Skeletal muscle satellite cell (primary cell): ENCODE results near the gene PARVG.

Source experiments
- H3K27me3 ChIP-seq: 2 replicates; pipeline ENCODE4 v1.7.0; 2013; ENCODE audit warnings: low read length; ENCODE audit not compliant: control insufficient read depth, insufficient read depth
- H3K36me3 ChIP-seq: 2 replicates; pipeline ENCODE4 v1.7.0; 2013; ENCODE audit warnings: mild to moderate bottlenecking, control low read depth, low read length; ENCODE audit not compliant: insufficient read depth
- H3K4me1 ChIP-seq: 2 replicates; pipeline ENCODE4 v1.7.0; 2013; ENCODE audit warnings: low read length; ENCODE audit not compliant: control insufficient read depth, insufficient read depth
- H3K4me2 ChIP-seq: 2 replicates; pipeline ENCODE4 v1.7.0; 2013; ENCODE audit warnings: mild to moderate bottlenecking, low read length
- H3K4me3 ChIP-seq: 2 replicates; pipeline ENCODE4 v1.7.0; 2013; ENCODE audit warnings: low read length
- H3K9ac ChIP-seq: 2 replicates; pipeline ENCODE4 v1.7.0; 2013; ENCODE audit warnings: mild to moderate bottlenecking, low read depth, low read length, moderate library complexity
- H3K9me3 ChIP-seq: replicated peaks from 2 replicates; pipeline ENCODE4 v1.7.0; 2013; ENCODE audit warnings: mild to moderate bottlenecking, control low read depth, low read length

PARVG gene

GRCh38 chr22:44200451-44200850 is 19.7 kb downstream of the PARVG start:
- H3K4me1 ChIP-seq: peaks cover 9% of the 10 kb centered on the region
- H3K4me2 ChIP-seq: no peak overlapping the region
- H3K9ac ChIP-seq: no peak overlapping the region
- H3K36me3 ChIP-seq: no peaks in the 10 kb centered on the region
- H3K4me3 ChIP-seq: no peak overlapping the region
- H3K9me3 ChIP-seq: no peaks in the 10 kb centered on the region
- H3K27me3 ChIP-seq: peaks cover 86% of the 10 kb centered on the region

- H3K9me3 ChIP-seq: no peaks in the 10 kb centered on the region
Observed at GRCh38 chr22:44200855-44201550, 20.3 kb downstream of the PARVG start.

GRCh38 chr22:44201665-44202064 is 20.9 kb downstream of the PARVG start:
- H3K27me3 ChIP-seq: peaks cover 88% of the 10 kb centered on the region
- H3K4me3 ChIP-seq: no peak overlapping the region
- H3K36me3 ChIP-seq: no peaks in the 10 kb centered on the region
- H3K4me2 ChIP-seq: no peak overlapping the region
- H3K9ac ChIP-seq: no peak overlapping the region
- H3K4me1 ChIP-seq: peaks cover 9% of the 10 kb centered on the region
- H3K9me3 ChIP-seq: no peaks in the 10 kb centered on the region

More at GRCh38 chr22:44200855-44201550, 20.3 kb downstream of the PARVG start:
- no peak overlapping the region for H3K4me2 ChIP-seq
- H3K4me3 ChIP-seq: no peak overlapping the region
- H3K27me3 ChIP-seq: peaks cover 88% of the 10 kb centered on the region
- H3K36me3 ChIP-seq: no peaks in the 10 kb centered on the region
- H3K4me1 ChIP-seq: peaks cover 9% of the 10 kb centered on the region
- H3K9ac ChIP-seq: no peak overlapping the region

GRCh38 chr22:44202261-44202789 is 21.6 kb downstream of the PARVG start:
- Histone ChIP-seq H3K4me2 (no peak overlapping the region), H3K4me1 (peaks cover 9% of the 10 kb centered on the region), H3K36me3 (no peaks in the 10 kb centered on the region), H3K27me3 (peaks cover 84% of the 10 kb centered on the region), H3K9ac (no peak overlapping the region), H3K9me3 (no peaks in the 10 kb centered on the region), H3K4me3 (no peak overlapping the region)

- no peaks in the 10 kb centered on the region for H3K9me3 ChIP-seq
- H3K9ac ChIP-seq: no peak overlapping the region
- H3K4me1 ChIP-seq: peaks cover 9% of the 10 kb centered on the region
- no peak overlapping the region for H3K4me3 ChIP-seq
- H3K36me3 ChIP-seq: no peaks in the 10 kb centered on the region
- H3K4me2 ChIP-seq: no peak overlapping the region
- peaks cover 81% of the 10 kb centered on the region for H3K27me3 ChIP-seq
Observed at GRCh38 chr22:44203203-44203602, 22.5 kb downstream of the PARVG start.

- H3K4me2 ChIP-seq: no peak overlapping the region
- H3K27me3 ChIP-seq: peaks cover 75% of the 10 kb centered on the region
- no peak overlapping the region for H3K4me3 ChIP-seq
- peaks cover 9% of the 10 kb centered on the region for H3K4me1 ChIP-seq
- no peaks in the 10 kb centered on the region for H3K36me3 ChIP-seq
- H3K9ac ChIP-seq: no peak overlapping the region
- no peaks in the 10 kb centered on the region for H3K9me3 ChIP-seq
Observed at GRCh38 chr22:44204739-44205515, 24.2 kb downstream of the PARVG start.

- H3K4me1 ChIP-seq: peaks cover 9% of the 10 kb centered on the region
- no peaks in the 10 kb centered on the region for H3K9me3 ChIP-seq
- peaks cover 69% of the 10 kb centered on the region for H3K27me3 ChIP-seq
- no peak overlapping the region for H3K4me2 ChIP-seq
- H3K36me3 ChIP-seq: no peaks in the 10 kb centered on the region
- no peak overlapping the region for H3K9ac ChIP-seq
- H3K4me3 ChIP-seq: no peak overlapping the region
Observed at GRCh38 chr22:44205516-44206329, 25.0 kb downstream of the PARVG start.

- H3K4me1 ChIP-seq: peaks cover 9% of the 10 kb centered on the region
Observed at GRCh38 chr22:44206330-44206645, 25.6 kb downstream of the PARVG start.

GRCh38 chr22:44206696-44207095 is 26.0 kb downstream of the PARVG start:
- peaks cover 13% of the 10 kb centered on the region for H3K4me1 ChIP-seq
- H3K4me2 ChIP-seq: no peak overlapping the region
- no peak overlapping the region for H3K9ac ChIP-seq
- H3K27me3 ChIP-seq: peaks cover 64% of the 10 kb centered on the region
- H3K36me3 ChIP-seq: no peaks in the 10 kb centered on the region
- no peak overlapping the region for H3K4me3 ChIP-seq
- H3K9me3 ChIP-seq: no peaks in the 10 kb centered on the region

More at GRCh38 chr22:44206330-44206645, 25.6 kb downstream of the PARVG start:
- Histone ChIP-seq H3K36me3 (no peaks in the 10 kb centered on the region), H3K4me3 (no peak overlapping the region), H3K4me2 (no peak overlapping the region), H3K9ac (no peak overlapping the region), H3K9me3 (no peaks in the 10 kb centered on the region), H3K27me3 (peaks cover 65% of the 10 kb centered on the region)

GRCh38 chr22:44207173-44207980 is 26.7 kb downstream of the PARVG start:
- peaks cover 15% of the 10 kb centered on the region for H3K4me1 ChIP-seq
- H3K36me3 ChIP-seq: no peaks in the 10 kb centered on the region
- H3K9me3 ChIP-seq: no peaks in the 10 kb centered on the region
- no peak overlapping the region for H3K4me3 ChIP-seq
- no peak overlapping the region for H3K4me2 ChIP-seq
- peaks cover 62% of the 10 kb centered on the region for H3K27me3 ChIP-seq
- no peak overlapping the region for H3K9ac ChIP-seq

- Histone ChIP-seq H3K36me3 (no peaks in the 10 kb centered on the region), H3K4me1 (peaks cover 13% of the 10 kb centered on the region), H3K27me3 (peaks cover 58% of the 10 kb centered on the region), H3K4me3 (no peak overlapping the region), H3K9me3 (no peaks in the 10 kb centered on the region), H3K9ac (no peak overlapping the region), H3K4me2 (no peak overlapping the region)
Observed at GRCh38 chr22:44207981-44208317, 27.2 kb downstream of the PARVG start.
